ENCODE data around the gene WDPCP.

Gene WDPCP

GRCh38 chr2:63530704-63531279, 57.5 kb downstream of the WDPCP start:
- no peak for TF ChIP-seq CTCF (IDR thresholded peaks at IDR 0.05; ENCODE audit: low read depth, low read length)
- no peak for DNase-seq (ENCODE audit: extremely low read depth, low read depth)

- no peak for TF ChIP-seq CTCF (IDR thresholded peaks at IDR 0.05; ENCODE audit: low read depth, low read length)
- DNase-seq (ENCODE audit: extremely low read depth, low read depth): no peak
Observed at GRCh38 chr2:63525905-63526304, 62.4 kb downstream of the WDPCP start.

- no peak for DNase-seq (ENCODE audit: extremely low read depth, low read depth)
- TF ChIP-seq CTCF (IDR thresholded peaks at IDR 0.05; ENCODE audit: low read depth, low read length): no peak
Observed at GRCh38 chr2:63522950-63523349, 65.3 kb downstream of the WDPCP start.

- no peak for TF ChIP-seq CTCF (IDR thresholded peaks at IDR 0.05; ENCODE audit: low read depth, low read length)
- no peak for DNase-seq (ENCODE audit: extremely low read depth, low read depth)
Observed at GRCh38 chr2:63520793-63521192, 67.5 kb downstream of the WDPCP start.

- TF ChIP-seq CTCF (IDR thresholded peaks at IDR 0.05; ENCODE audit: low read depth, low read length): no peak
- DNase-seq (ENCODE audit: extremely low read depth, low read depth): no peak
Observed at GRCh38 chr2:63514781-63515180, 73.5 kb downstream of the WDPCP start.

GRCh38 chr2:63514237-63514716, 74.0 kb downstream of the WDPCP start:
- DNase-seq (ENCODE audit: extremely low read depth, low read depth): no peak
- TF ChIP-seq CTCF (IDR thresholded peaks at IDR 0.05; ENCODE audit: low read depth, low read length): no peak

- DNase-seq (ENCODE audit: extremely low read depth, low read depth): no peak
Observed at GRCh38 chr2:63506320-63506719, 82.0 kb downstream of the WDPCP start.

More at GRCh38 chr2:63506320-63506719, 82.0 kb downstream of the WDPCP start:
- no peak for TF ChIP-seq CTCF (IDR thresholded peaks at IDR 0.05; ENCODE audit: low read depth, low read length)

Measured in AG09319 (cell line).